Activated T-helper 1 cell treated with Interleukin-2 at 50 U/mL for 16 hours (primary cell): ENCODE measurements around the gene ZIC5.

Source experiments
- DNase-seq: peaks from one replicate; pipeline ENCODE4 v3.0.0-alpha.2; 2020; ENCODE audit warnings: low read depth

ZIC5 gene

GRCh38 chr13:99930925-99931324, 40.6 kb downstream of the ZIC5 start:
- no peak for DNase-seq

GRCh38 chr13:99929866-99930265, 41.7 kb downstream of the ZIC5 start:
- no peak for DNase-seq

- DNase-seq = no peak
Measured at GRCh38 chr13:99926014-99926731, 45.4 kb downstream of the ZIC5 start.

GRCh38 chr13:99923877-99924582, 47.5 kb downstream of the ZIC5 start:
- no peak for DNase-seq

GRCh38 chr13:99922631-99923404, 48.7 kb downstream of the ZIC5 start:
- DNase-seq = no peak

- DNase-seq = no peak
Measured at GRCh38 chr13:99919132-99919531, 52.4 kb downstream of the ZIC5 start.

GRCh38 chr13:99916366-99917103, 55.0 kb downstream of the ZIC5 start:
- no peak for DNase-seq

GRCh38 chr13:99913167-99913566, 58.4 kb downstream of the ZIC5 start:
- no peak for DNase-seq
